ENCODE results near the gene ENTPD3. TPM values are rescaled to one million over a fixed set of nuclear protein-coding genes. Genes with fewer than 3 reads are reported as not detected.

ENTPD3 gene
- total and polyA plus RNA-seq, 2 of the 13 experiments (the other 11 are each of a cell fraction or from before 2014, with no cell fraction given): 0.07 TPM; not detected in 1

DNA sequence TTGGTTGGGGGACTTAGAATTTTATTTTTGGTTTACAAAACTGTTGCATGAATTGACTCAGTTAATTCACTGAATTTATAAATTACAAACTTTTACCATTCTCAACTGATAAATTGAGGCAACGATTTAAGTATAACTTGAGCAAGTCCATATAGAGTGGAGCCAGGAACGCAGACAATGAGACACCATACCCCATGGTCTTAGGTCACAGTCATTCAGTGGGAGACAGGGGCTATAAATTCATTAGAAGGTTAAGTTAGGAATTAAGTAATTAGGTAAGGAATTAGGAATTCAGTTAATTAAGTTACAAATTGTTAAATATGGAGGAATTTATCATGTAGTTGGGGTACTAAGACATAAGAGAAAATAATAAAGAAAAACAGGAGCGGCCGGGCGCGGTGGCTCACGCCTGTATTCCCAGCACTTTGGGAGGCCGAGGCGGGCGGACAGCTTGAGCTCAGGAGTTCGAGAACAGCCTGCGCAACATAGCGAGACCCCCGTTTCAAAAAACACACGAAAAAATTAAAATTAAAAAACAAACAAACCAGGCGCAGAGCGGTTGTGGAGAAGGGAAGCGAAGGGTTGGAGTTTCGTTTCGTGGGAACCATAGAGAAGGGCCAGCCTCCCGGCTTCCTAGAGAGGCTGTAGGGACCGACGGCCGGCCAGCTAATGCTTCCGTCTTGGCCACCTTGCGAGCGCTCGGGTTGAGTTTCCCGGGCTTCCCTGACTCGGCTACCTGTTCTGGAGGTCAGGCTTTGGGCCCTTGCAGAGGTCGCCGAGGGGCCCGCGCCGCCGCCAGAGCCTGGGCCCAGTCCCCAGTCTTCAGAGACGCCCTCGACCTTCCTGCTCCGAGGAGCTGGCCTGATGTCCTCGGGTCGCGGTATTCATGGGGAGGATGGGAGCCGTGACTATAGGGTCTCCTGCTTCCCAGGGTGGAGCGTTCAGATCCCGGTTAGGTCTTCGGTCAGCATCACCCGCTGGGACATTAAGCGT, 89.8 kb downstream of the ENTPD3 start, which contains the start of gene ZNF619 (continued):
- peak; percentile 38; the same call in 1 of the 2 replicates for TF ChIP-seq ARID4A (CRISPR knock-in tag; IDR thresholded peaks at IDR 0.05; ENCODE audit: borderline replicate concordance)
- TF ChIP-seq NFRKB (IDR thresholded peaks at IDR 0.05): no peak
- no peak for TF ChIP-seq ZC3H13 (CRISPR knock-in tag; IDR thresholded peaks at IDR 0.05)
- TF ChIP-seq SRSF4 (IDR thresholded peaks at IDR 0.05; ENCODE audit: low read depth, low read length, poor library complexity, severe bottlenecking): no peak
- no peak for TF ChIP-seq ETS1 (CRISPR knock-in tag; IDR thresholded peaks at IDR 0.05)
- no peak for TF ChIP-seq HES4 (CRISPR knock-in tag; IDR thresholded peaks at IDR 0.05; ENCODE audit: borderline replicate concordance)
- TF ChIP-seq, protein P1, sequence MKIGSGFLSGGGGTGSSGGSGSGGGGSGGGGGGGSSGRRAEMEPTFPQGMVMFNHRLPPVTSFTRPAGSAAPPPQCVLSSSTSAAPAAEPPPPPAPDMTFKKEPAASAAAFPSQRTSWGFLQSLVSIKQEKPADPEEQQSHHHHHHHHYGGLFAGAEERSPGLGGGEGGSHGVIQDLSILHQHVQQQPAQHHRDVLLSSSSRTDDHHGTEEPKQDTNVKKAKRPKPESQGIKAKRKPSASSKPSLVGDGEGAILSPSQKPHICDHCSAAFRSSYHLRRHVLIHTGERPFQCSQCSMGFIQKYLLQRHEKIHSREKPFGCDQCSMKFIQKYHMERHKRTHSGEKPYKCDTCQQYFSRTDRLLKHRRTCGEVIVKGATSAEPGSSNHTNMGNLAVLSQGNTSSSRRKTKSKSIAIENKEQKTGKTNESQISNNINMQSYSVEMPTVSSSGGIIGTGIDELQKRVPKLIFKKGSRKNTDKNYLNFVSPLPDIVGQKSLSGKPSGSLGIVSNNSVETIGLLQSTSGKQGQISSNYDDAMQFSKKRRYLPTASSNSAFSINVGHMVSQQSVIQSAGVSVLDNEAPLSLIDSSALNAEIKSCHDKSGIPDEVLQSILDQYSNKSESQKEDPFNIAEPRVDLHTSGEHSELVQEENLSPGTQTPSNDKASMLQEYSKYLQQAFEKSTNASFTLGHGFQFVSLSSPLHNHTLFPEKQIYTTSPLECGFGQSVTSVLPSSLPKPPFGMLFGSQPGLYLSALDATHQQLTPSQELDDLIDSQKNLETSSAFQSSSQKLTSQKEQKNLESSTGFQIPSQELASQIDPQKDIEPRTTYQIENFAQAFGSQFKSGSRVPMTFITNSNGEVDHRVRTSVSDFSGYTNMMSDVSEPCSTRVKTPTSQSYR (CRISPR knock-in tag; IDR thresholded peaks at IDR 0.05; ENCODE audit: borderline replicate concordance): no peak
- TF ChIP-seq TIGD3 (CRISPR knock-in tag; IDR thresholded peaks at IDR 0.05; ENCODE audit: borderline replicate concordance): no peak
- TF ChIP-seq ZNF160 (CRISPR knock-in tag; IDR thresholded peaks at IDR 0.05): no peak
- TF ChIP-seq FLYWCH1 (CRISPR knock-in tag; IDR thresholded peaks at IDR 0.05): no peak
- TF ChIP-seq KLF12 (CRISPR knock-in tag; IDR thresholded peaks at IDR 0.05; ENCODE audit: borderline replicate concordance): no peak
- TF ChIP-seq, protein P2, sequence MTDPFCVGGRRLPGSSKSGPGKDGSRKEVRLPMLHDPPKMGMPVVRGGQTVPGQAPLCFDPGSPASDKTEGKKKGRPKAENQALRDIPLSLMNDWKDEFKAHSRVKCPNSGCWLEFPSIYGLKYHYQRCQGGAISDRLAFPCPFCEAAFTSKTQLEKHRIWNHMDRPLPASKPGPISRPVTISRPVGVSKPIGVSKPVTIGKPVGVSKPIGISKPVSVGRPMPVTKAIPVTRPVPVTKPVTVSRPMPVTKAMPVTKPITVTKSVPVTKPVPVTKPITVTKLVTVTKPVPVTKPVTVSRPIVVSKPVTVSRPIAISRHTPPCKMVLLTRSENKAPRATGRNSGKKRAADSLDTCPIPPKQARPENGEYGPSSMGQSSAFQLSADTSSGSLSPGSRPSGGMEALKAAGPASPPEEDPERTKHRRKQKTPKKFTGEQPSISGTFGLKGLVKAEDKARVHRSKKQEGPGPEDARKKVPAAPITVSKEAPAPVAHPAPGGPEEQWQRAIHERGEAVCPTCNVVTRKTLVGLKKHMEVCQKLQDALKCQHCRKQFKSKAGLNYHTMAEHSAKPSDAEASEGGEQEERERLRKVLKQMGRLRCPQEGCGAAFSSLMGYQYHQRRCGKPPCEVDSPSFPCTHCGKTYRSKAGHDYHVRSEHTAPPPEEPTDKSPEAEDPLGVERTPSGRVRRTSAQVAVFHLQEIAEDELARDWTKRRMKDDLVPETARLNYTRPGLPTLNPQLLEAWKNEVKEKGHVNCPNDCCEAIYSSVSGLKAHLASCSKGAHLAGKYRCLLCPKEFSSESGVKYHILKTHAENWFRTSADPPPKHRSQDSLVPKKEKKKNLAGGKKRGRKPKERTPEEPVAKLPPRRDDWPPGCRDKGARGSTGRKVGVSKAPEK (CRISPR knock-in tag; IDR thresholded peaks at IDR 0.05; ENCODE audit: borderline replicate concordance): no peak
- no peak for TF ChIP-seq ZNF3 (CRISPR knock-in tag; IDR thresholded peaks at IDR 0.05)
- TF ChIP-seq ZFP37 (CRISPR knock-in tag; IDR thresholded peaks at IDR 0.05; ENCODE audit: borderline replicate concordance): no peak
- no peak for TF ChIP-seq NFE2L1 (CRISPR knock-in tag; IDR thresholded peaks at IDR 0.05; ENCODE audit: borderline replicate concordance)
